SK-N-DZ (cell line): ENCODE results near the gene STAMBPL1. TPM values are rescaled to one million over a fixed set of nuclear protein-coding genes. Genes with fewer than 3 reads are reported as not detected.
"Not testable (repeated sequence)": the region's sequence is repeated elsewhere in the genome, so short reads cannot be mapped to it uniquely, and the experiment has no call there.

Experiments
- DNase-seq: peaks from one replicate; pipeline ENCODE4 v3.0.0-alpha.2; 2015; ENCODE audit warnings: low spot score
- polyA plus RNA-seq, 2 experiments: library from polyadenylated mRNA; depleted of rRNA; stranded (reverse); fragments of >200 nt; gene quantifications; 2 replicates each; pipeline ENCODE4 v1.2.3, GENCODE V29; 2014

STAMBPL1 gene
- 23.1 and 36.5 TPM in 2 replicates for polyA plus RNA-seq (2014; cell fraction: cytosol; rRNA removed)
- 33.0 and 40.9 TPM in 2 replicates for polyA plus RNA-seq (2014; cell fraction: nucleus; rRNA removed)

DNA sequence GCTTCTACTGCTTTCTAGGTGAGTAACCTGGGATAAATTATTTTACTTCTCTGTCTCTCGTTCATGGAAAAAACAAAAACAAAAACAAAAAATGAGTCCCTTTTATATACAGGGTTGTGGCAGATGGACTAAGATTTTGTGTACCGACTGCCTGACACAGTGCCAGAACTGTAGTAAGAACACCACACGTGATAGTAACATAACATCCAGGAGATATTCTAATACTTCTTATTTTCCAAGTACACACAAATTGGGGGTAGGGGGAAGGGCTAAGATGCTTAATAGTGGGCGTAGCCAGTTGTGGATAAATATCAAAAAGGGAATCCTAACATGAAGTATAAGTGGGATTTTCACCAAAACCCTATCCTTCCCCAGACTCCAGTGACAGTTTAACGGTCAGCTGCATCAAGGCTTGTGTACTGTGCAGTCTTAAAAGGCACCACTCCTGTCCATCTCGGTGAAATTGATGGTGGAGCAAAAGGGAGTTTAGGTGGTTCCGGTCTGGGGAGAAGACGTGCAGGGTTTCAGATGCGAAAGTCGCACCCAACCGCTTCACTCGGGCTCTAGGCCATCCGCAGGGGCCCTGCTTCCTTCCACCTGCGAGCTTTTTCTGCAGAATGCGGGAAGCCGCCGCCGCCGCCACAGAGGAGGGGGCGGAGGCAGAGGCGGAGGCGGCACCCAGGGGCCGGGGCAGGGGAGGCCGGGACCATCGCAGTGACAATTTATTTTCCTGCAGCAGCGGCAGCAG is at the start of gene STAMBPL1:
Gene STAMBPL1 (plus strand): TSS at position 712 of the 748 bp plus-strand sequence. CDS start 21,464 bp downstream, outside the sequence.
- no peak for DNase-seq

DNA sequence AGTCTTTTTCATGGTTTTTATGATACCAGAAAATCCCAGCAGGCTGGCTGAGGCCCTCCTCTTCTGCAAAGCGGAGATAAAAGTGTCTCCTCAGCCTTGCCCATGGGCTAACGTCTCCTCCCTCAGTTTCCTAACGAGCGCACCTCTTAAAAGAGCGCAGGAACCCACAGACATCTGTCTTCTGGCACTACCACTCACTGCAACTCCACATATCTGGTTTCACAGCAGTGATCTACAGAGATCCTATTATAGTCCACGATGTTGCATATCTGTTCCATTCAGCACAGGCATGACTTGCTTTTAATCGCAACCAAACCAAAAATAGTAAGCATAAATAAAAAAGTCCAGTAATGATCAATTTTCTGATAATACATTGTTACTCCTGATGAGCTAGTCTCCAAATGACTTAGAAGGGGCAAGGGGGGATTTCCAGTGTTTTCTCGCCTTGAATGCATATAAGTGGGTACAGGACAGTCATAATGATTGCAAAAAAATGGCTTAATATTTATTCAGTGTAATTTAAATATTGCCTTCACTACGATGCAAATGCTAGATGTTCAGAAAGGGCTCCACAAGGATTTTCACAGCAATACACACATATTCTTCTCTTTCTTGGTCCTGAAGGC is 49.3 kb upstream of the STAMBPL1 start:
- DNase-seq, result no peak

DNA sequence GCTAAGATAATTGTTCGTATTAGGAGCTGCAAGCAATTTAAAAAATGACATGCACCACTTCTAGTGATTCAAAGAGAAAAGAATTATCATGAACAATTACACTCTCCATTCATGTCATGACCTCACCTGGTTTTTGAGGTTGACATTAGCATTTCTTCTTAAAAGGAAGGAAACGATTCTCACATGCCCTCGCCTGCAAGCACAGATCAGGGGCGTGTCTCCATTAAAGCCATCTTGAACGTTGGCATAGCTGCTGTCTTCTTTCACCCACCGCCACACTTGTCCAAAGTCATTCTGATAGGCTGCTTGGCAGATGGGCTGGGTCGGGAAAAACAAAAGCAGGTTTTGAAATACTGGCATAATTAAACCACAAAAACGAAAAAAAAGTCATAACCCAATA is 48.3 kb upstream of the STAMBPL1 start:
- DNase-seq, result no peak

DNA sequence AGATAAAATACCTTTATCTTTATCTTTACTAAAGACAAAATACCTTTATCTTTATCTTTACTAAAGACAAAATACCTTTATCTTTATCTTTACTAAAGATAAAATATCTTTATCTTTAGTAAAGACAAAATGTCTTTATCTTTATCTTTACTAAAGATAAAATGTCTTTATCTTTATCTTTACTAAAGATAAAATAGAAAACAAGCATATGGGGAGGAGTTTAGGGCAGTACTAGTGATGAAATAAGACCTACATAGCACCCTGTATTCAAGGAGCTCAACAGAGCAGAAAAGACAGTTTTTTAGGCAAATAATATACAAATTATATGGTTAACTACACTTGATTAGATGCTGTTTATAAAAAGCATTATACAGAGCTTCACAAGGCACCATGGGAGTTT is 47.7 kb upstream of the STAMBPL1 start:
- DNase-seq, result no peak

DNA sequence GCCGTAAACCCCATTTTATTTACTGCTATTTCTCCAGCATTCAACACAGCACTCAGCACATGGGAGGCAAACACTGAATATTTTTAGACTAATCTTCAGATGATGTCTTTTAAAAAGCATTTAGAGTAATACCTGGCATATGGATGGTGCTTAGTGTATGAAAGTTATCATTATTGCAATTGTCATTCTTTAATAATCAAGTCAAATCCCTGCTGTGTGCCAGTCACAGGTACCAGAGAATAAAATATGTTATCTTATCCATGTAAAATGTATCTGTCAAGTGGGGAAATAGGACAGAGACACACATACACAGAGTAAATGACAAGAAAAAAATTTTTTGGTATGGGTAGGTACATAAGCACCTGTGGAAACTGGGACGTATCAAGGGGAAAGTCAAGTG is 46.9 kb upstream of the STAMBPL1 start:
- DNase-seq, result no peak

DNA sequence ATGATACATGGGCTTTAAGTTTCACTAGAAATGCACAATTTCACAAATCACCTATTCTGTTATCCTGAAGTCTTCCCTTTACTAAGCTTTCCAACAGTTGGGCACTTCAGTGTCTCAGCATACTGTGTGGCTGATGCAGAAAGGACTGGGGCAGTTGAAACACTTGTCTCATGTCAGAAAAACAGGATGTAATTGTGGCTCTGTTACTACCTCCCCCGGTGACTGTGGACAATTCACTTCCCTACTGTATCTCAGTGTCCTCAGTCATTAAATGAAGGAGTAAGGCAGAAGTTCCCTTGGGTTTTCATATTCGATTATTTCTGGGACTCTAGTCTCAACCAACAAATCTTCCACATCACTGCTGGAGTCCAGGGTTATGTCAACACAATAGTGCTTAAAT is 46.3 kb upstream of the STAMBPL1 start:
- no peak for DNase-seq

DNA sequence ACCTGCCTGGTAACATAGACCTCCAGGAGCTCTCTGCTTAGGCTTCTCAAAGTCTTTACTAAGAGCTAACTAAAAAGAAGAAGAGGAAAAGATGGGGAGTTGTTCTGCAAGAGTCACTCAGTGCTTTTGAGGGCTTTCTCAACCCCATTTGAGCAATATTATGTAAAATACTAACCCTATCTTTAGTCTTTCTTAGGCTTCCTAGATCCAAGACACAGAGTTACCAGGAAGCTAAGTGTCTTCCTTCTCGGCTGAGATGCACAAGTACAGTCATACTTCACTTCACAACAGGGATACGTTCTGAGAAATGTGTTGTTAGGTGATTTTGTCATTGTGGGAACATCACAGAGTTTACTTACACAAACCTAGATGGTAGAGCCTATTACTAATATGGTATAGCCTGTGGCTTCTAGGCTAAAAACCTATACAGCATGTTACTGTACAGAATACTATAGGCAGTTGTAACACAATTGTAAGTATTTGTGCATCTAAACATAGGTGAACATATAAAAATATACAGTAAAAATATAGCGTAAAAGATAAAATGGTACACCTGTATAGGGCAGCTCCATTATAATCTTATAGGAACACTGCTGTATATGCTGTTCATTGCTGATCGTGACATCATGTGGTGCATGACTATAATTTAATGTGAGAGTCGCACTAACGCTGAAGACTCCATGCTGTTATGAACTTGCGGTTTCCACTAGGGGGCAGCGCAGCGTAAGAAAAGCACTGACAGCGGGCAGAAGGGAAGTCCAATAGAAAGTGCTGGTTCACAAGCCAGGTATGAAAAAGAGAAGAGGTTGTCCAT is 44.7 kb upstream of the STAMBPL1 start:
- DNase-seq, result peak; percentile 83

DNA sequence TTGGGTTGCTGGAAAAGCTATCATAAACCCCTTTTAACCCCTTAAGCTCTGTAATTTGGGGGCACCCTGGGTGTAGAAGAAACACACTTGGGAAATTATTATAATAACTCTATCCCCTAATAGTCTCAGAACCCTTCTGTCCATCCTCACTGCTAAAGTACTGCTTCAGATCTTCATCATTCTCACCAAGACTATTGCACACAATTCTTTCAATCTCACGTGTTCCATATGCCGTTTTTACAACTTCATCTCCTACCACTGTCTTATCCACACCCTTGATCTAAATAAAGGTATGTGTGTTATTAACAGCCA is 44.2 kb upstream of the STAMBPL1 start:
- DNase-seq, result no peak

DNA sequence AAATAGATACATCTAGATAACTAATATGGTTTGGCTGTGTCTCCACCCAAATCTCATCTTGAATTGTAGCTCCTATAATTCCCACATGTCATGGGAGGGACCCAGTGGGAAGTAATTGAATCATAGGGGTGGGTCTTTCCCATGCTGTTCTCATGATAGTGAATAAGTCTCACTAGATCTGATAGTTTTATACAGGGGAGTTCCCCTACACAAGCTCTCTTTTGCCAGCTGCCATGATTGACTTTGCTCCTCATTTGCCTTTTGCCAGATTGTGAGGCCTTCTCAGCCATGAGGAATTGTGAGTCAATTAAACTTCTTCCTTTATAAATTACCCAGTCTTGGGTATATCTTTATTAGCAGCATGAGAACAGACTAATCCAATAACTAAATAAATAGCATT is 42.4 kb upstream of the STAMBPL1 start:
- DNase-seq, result not testable (repeated sequence)

DNA sequence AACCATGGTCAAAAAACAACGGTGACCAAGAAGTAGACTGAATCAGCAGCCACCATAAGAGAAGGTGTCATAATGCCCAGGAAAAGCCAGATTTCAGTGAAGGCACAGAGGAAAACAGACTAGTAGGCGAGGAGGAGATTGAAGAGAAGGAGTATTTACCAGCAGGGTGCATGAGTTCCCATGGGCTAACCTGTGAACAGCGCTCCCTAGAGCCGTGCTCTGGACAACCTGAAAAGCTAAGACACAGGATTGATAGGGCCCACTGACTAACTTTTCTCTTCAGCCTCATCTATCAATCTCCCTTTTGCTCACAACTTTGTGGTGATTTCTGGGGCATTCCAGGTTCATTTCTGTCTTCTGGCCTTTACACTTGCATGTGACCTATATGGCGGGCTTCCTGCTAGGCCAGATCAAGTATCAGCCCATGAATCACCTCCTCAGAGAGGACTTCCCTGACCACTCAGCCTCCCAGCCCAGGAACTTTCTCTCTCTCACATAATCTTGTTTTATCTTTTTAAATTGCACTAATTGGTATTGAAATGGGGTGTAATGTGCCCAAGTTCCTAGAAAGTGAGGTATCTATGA is 41.2 kb upstream of the STAMBPL1 start:
- DNase-seq, result no peak

DNA sequence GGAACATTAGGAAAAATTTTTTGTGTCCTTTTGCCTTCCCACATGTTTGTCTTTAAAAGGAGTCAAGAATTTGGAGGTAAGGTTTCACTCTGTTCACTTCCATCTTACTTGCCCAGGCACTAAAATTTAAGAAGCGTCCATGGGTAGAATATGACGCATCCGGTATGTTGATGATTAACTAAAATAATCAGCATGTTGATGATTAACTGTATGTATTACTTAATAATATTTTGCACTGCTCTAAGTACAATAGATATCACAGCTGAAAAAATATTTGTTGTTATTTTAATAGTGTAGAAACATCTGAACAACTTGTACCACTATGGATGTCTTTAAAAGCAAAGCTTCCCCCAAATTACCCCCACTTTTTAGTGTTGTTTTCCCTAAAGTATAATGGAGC is 39.9 kb upstream of the STAMBPL1 start:
- no peak for DNase-seq

DNA sequence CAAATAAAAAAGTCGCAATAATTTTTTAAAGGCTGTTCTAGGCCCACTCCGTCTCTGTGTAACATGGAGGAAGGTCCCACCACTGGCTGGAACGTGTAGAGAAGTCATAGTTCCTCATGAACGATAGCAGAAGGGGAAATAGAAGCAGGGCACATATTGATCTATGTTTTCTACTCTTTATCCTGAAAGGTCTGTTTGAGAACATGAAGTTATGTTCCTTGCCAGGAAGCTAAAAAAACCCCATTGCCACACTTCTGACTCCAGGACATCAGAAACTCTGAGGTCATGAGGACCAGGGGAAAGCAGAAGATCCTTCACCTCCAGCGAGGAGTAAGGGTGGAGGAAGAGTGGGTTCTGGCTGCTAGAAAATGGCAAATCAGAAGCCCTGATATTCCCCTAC is 39.2 kb upstream of the STAMBPL1 start:
- no peak for DNase-seq

DNA sequence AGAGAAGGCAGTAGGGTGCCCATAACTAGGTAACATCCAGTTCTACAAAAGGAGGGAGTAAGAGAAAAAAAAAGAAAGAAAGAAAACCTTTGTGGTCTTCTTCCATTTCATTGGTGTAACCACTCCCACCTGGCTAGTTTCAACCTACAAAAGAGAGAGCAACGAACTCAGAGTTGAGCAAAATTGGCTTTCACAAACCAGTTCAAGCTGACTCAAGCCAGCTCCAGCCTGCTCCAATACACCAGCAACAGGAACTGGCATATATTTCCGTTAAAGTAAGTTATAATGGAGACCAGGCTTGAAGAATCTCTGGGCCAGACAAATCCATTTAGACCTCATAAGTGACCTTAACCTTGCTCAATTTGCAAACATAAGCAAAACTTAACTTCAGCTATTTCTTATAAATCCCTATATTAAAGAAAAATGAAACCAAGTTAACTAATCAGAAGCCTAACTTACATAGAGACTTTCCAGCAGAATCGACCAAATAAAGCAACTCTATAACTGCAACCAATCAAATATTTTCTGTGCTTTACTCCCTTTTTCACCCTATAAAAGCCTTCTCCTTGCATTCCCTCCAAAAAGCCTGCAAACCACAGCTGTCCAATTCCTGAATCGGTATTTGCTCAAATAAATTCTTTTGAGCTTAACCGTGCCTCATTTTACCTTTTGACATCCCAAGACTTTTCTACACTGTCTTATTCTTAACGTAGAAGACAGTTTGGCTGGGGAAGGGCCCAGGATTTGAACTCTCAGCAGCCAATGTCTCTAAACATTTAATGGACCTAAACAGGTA is 38.5 kb upstream of the STAMBPL1 start:
- DNase-seq, result no peak

DNA sequence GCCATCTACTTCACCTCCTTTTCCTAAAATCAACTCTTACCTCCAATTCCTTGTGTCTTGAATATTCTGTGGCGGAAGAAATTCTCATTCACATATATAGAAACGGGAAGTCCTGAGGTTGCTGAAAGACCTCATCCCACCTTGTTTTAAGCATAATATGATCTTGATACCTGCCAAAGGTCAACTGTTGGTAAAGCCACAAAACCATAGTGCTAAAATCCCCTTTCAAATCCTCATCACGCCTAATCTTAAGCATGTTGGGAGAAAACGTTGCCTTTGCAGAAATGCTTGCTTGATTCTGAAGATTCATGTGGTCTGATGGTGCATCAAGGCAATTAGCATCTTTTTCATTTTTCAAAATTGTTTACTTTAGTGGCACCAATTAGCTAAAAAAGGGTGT is 36.9 kb upstream of the STAMBPL1 start:
- DNase-seq, result no peak

DNA sequence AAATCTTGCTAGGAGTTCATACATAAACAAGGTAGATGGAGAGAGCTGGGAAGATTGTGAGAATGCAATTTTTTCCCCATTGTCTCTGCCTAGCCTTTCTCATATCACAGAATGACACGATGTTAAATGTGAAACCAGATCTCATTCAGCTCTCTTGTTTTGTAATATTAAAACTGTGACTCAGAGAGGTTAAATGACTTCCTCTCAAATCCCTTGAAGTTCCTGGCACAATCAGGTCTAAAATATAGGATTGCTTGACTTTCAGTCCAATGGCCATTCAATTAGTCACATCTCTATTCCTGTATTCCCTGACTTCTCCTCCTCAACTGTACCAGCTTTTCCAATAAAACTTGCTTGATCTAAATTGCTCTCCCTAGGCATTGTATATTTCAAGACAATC is 31.5 kb upstream of the STAMBPL1 start:
- no peak for DNase-seq

DNA sequence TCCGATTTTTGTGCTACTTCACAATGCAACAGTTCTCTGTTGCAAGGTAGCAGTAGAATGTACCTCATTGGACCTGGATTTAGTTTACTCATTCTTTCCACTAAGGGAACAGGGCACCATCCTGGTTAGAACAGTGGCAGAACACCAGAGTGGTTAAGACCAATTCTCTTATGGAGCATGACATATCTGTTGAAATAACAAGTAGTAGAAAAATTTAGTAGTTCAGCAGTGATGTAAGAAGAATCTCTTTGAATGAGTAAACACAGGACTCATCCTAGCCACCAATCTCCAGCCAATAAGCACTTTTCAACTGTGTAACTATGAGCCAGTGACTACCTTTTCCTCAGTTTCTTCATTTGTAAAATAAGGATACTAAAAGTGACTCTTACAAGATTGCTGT is 30.8 kb upstream of the STAMBPL1 start:
- no peak for DNase-seq

DNA sequence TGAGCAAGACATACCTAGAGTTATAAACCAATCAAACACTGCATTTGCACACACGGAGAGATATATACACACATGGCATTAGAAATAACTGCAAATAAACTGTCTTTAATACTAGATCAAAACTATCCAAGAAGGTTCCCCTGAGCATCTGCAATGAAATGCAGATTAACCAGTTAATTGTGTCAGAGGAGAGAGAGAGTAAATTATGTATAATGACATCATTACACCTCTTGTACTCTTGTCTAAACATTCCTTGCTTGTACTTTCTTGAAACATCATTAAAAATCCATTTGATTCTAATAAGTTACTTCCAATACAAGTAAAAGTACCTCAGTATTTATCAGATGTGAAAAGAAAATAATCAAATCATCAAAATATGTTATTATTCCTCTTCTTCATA is 29.3 kb upstream of the STAMBPL1 start:
- DNase-seq, result no peak

DNA sequence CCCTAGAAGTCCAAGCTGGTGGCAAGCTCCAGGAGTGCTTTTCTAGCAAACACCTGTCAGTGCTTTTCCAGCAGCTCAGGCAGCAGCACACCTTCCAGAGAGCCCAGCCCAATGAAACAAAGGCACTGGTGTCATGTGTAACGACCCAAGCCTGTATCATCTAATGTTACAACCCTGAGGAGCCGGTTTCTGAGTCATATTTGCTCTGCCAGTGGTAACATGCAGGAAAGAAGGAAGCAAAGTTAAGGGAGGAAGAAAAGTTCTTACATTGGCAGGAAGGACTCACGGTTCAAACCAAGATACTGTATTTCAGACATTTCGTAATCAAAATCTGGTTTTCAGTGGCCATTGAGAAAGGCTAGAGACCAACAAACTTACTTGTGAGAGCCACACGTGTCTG is 28.3 kb upstream of the STAMBPL1 start, which contains the start of gene ANKRD22:
Gene ANKRD22 (minus strand): TSS at position 139 of the 400 bp plus-strand sequence. CDS start 237 bp downstream, outside the sequence.
- no peak for DNase-seq

DNA sequence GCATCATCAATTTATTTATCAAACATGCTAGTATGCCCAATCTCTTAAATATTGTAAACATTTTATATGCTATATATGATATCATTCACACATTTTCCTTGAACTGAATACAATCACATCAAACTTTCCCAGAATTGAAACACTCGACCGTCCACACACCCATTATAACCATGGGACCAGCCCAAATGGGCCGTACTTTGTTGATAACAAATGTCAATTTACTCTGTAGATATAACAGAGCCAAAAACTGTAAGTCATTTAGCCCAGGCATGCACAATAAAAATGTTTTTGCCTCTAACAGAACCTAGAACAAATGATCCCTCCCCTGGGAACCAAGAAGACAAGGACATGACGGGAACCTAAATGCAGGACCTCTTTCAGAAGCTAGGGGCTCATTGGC is 27.7 kb upstream of the STAMBPL1 start:
- no peak for DNase-seq

DNA sequence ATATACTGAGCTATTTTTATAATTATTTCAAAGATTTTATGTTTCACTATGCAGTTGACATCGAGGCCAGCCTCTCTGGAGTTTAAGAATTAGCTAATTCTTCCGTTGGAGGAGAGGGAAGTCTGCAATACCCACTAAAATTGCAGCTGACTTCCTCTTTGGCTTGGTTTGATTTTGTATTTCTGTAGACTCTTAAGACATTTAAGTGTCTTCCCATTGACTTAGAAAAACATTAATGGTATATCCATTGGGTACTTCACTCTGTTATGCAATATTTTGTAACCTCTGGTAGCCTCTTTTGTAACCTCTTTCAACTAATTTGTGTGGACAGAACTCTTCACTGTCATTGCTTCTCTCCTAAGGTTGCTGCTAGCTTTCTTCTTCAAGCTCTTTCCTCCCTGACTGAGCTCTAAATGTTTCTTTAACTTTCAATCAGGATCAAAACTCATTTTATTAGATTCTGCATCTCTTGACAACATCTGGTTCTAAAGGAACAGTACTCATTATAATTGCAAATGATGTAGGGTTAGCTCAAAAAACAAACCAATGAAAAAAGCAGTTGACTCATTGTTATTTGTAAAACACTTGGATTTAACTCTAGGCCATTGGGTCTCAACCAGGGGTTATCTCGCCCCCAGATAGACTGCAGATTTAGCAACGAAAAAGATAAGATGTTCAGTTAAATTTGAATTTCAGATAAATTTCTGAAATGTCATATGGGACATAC is 26.7 kb upstream of the STAMBPL1 start:
- no peak for DNase-seq

DNA sequence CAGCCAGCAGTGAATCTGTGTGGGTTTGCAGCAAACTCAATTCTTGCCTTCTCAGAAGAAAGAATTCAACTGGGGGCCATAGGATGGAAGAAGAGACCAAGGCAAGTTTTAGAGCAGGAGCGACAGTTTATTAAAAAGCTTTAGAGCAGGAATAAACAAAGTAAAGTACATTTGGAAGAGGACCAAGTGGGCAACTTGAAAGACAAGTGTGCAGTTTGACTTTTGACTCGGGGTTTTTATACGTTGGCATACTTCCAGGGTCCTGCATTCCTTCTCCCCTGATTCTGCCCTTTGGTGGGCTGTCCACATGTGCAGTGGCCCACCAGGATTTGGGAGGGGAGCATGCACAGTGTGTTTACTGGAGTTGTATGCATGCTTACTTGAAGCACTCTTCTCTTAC is 25.4 kb upstream of the STAMBPL1 start:
- DNase-seq, result no peak
